IPS-11a (cell line): Measurements from ENCODE around the gene ATXN1.
"Not testable (repeated sequence)": the region's sequence is repeated elsewhere in the genome, so short reads cannot be mapped to it uniquely, and the experiment has no call there.

Source experiments
- H3K4me3 ChIP-seq: one replicate; pipeline ENCODE4 v1.5.1; 2013; ENCODE audit warnings: low read depth, low read length, control low read depth

ATXN1 gene

GRCh38 chr6:16702627-16703378 is 58.5 kb downstream of the ATXN1 start:
- not testable (repeated sequence) for H3K4me3 ChIP-seq

GRCh38 chr6:16700916-16701234 is 60.4 kb downstream of the ATXN1 start:
- no peak overlapping the region for H3K4me3 ChIP-seq

GRCh38 chr6:16700202-16700915 is 60.9 kb downstream of the ATXN1 start:
- no peak overlapping the region for H3K4me3 ChIP-seq

GRCh38 chr6:16698997-16699868 is 62.0 kb downstream of the ATXN1 start:
- H3K4me3 ChIP-seq, result no peak overlapping the region

- H3K4me3 ChIP-seq, result no peak overlapping the region
These were observed 63.1 kb downstream of the ATXN1 start for GRCh38 chr6:16698162-16698533.

- no peak overlapping the region for H3K4me3 ChIP-seq
These were observed 63.7 kb downstream of the ATXN1 start for GRCh38 chr6:16697437-16698161.

- no peak overlapping the region for H3K4me3 ChIP-seq
These were observed 64.8 kb downstream of the ATXN1 start for GRCh38 chr6:16696496-16696895.

GRCh38 chr6:16694781-16695578 is 66.3 kb downstream of the ATXN1 start:
- H3K4me3 ChIP-seq, result no peak overlapping the region

- H3K4me3 ChIP-seq, result no peak overlapping the region
These were observed 69.9 kb downstream of the ATXN1 start for GRCh38 chr6:16691324-16691723.

- no peak overlapping the region for H3K4me3 ChIP-seq
These were observed 70.6 kb downstream of the ATXN1 start for GRCh38 chr6:16690608-16691142.

GRCh38 chr6:16689788-16690607 is 71.3 kb downstream of the ATXN1 start:
- no peak overlapping the region for H3K4me3 ChIP-seq

GRCh38 chr6:16688984-16689636 is 72.2 kb downstream of the ATXN1 start:
- H3K4me3 ChIP-seq, result no peak overlapping the region

- H3K4me3 ChIP-seq, result no peak overlapping the region
These were observed 72.8 kb downstream of the ATXN1 start for GRCh38 chr6:16688436-16688835.

GRCh38 chr6:16687045-16687444 is 74.2 kb downstream of the ATXN1 start:
- H3K4me3 ChIP-seq, result no peak overlapping the region

- H3K4me3 ChIP-seq, result no peak overlapping the region
These were observed 76.2 kb downstream of the ATXN1 start for GRCh38 chr6:16684896-16685554.

- H3K4me3 ChIP-seq, result no peak overlapping the region
These were observed 77.0 kb downstream of the ATXN1 start for GRCh38 chr6:16684195-16684689.

GRCh38 chr6:16683641-16684194 is 77.5 kb downstream of the ATXN1 start:
- no peak overlapping the region for H3K4me3 ChIP-seq
